ENCODE results near the gene CCDC127.
A peak's percentile ranks its signal among the peaks of the same experiment; 100 is the strongest.
"Not testable (repeated sequence)": the region's sequence is repeated elsewhere in the genome, so short reads cannot be mapped to it uniquely, and the experiment has no call there.

The CCDC127 gene

GRCh38 chr5:217494-218456 lies at the start of gene CCDC127, which contains the start of gene SDHA:
TSS of gene CCDC127 (minus strand) at chr5:218153. CDS start at chr5:216849, 1,304 bp downstream.
TSS of gene SDHA (plus strand) at chr5:218320. CDS start at chr5:218356, 36 bp downstream.
- peak; percentile 95 to 97 for DNase-seq (ENCODE audit: low read depth in 2 of 2)

GRCh38 chr5:267716-268115 lies 49.8 kb upstream of the CCDC127 start:
- no peak for DNase-seq (ENCODE audit: low read depth in 2 of 2)

GRCh38 chr5:266311-267026 lies 48.5 kb upstream of the CCDC127 start:
- not testable (repeated sequence) for DNase-seq (ENCODE audit: low read depth in 2 of 2)

- no peak for DNase-seq (ENCODE audit: low read depth in 2 of 2)
Observed at GRCh38 chr5:264338-264737, 46.4 kb upstream of the CCDC127 start.

GRCh38 chr5:263275-263974 lies 45.5 kb upstream of the CCDC127 start:
- DNase-seq (ENCODE audit: low read depth in 2 of 2): not testable (repeated sequence)

- DNase-seq (ENCODE audit: low read depth in 2 of 2): no peak
Observed at GRCh38 chr5:257148-257547, 39.2 kb upstream of the CCDC127 start.

- DNase-seq (ENCODE audit: low read depth in 2 of 2): not testable (repeated sequence)
Observed at GRCh38 chr5:256347-256746, 38.4 kb upstream of the CCDC127 start.

GRCh38 chr5:255116-255515 lies 37.2 kb upstream of the CCDC127 start:
- not testable (repeated sequence) for DNase-seq (ENCODE audit: low read depth in 2 of 2)

GRCh38 chr5:254322-254721 lies 36.4 kb upstream of the CCDC127 start:
- DNase-seq (ENCODE audit: low read depth in 2 of 2): not testable (repeated sequence)

- DNase-seq (ENCODE audit: low read depth in 2 of 2): no peak
Observed at GRCh38 chr5:252546-252945, 34.6 kb upstream of the CCDC127 start.

GRCh38 chr5:251975-252374 lies 34.0 kb upstream of the CCDC127 start:
- DNase-seq (ENCODE audit: low read depth in 2 of 2): not testable (repeated sequence)

- not testable (repeated sequence) for DNase-seq (ENCODE audit: low read depth in 2 of 2)
Observed at GRCh38 chr5:251538-251937, 33.6 kb upstream of the CCDC127 start.

- DNase-seq (ENCODE audit: low read depth in 2 of 2): not testable (repeated sequence)
Observed at GRCh38 chr5:251016-251415, 33.1 kb upstream of the CCDC127 start.

GRCh38 chr5:250396-250795 lies 32.4 kb upstream of the CCDC127 start:
- not testable (repeated sequence) for DNase-seq (ENCODE audit: low read depth in 2 of 2)

- DNase-seq (ENCODE audit: low read depth in 2 of 2): not testable (repeated sequence)
Observed at GRCh38 chr5:245717-246116, 27.8 kb upstream of the CCDC127 start.

- not testable (repeated sequence) for DNase-seq (ENCODE audit: low read depth in 2 of 2)
Observed at GRCh38 chr5:243683-244367, 25.9 kb upstream of the CCDC127 start.

- not testable (repeated sequence) for DNase-seq (ENCODE audit: low read depth in 2 of 2)
Observed at GRCh38 chr5:241045-241669, 23.2 kb upstream of the CCDC127 start.

GRCh38 chr5:240550-240949 lies 22.6 kb upstream of the CCDC127 start:
- DNase-seq (ENCODE audit: low read depth in 2 of 2): not testable (repeated sequence)

- DNase-seq (ENCODE audit: low read depth in 2 of 2): not testable (repeated sequence)
Observed at GRCh38 chr5:237931-238330, 20.0 kb upstream of the CCDC127 start.

- not testable (repeated sequence) for DNase-seq (ENCODE audit: low read depth in 2 of 2)
Observed at GRCh38 chr5:235527-235926, 17.6 kb upstream of the CCDC127 start.

- no peak for DNase-seq (ENCODE audit: low read depth in 2 of 2)
Observed at GRCh38 chr5:234450-234849, 16.5 kb upstream of the CCDC127 start.

Measured in stimulated activated CD8-positive, alpha-beta memory T cell treated with anti-CD3 and anti-CD28 coated beads, Interleukin-15, amount 100 ng/mL, for 48 hours (primary cell).